ENCODE data around the gene PREX1.

DNA sequence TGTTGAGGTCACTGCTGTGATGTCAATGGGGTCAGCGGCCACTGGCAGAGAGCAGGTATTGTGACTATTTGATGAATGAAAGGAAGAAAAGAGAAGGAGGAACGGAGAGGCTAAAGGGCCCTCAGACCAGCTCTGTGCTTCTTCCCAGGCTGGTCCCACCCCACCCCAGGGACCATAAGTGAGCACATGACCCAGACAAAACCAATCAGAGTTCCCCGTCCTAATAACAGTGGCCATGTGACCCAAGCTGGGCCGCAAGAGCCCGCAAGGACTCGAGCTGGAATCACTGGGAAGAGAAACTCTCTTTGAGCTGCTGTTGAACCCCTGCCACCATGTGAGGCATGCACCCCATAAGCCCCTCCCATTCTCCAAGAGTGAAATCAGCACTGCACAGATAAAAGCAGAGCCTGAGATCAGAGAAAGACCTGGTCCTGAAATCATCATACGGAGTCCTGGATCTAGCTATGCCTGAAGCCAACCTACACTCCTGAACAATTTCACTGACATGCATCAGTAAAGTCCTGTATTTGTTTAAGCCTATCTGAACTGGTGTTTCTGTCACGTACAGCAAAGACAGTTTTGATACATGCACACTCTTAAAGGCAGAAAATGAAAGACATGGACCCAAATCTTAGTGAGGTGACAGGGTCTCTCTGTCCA, 90.2 kb downstream of the PREX1 start:
- TF ChIP-seq, protein P1, sequence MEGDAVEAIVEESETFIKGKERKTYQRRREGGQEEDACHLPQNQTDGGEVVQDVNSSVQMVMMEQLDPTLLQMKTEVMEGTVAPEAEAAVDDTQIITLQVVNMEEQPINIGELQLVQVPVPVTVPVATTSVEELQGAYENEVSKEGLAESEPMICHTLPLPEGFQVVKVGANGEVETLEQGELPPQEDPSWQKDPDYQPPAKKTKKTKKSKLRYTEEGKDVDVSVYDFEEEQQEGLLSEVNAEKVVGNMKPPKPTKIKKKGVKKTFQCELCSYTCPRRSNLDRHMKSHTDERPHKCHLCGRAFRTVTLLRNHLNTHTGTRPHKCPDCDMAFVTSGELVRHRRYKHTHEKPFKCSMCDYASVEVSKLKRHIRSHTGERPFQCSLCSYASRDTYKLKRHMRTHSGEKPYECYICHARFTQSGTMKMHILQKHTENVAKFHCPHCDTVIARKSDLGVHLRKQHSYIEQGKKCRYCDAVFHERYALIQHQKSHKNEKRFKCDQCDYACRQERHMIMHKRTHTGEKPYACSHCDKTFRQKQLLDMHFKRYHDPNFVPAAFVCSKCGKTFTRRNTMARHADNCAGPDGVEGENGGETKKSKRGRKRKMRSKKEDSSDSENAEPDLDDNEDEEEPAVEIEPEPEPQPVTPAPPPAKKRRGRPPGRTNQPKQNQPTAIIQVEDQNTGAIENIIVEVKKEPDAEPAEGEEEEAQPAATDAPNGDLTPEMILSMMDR (IDR thresholded peaks at IDR 0.05) = no peak
- TF ChIP-seq POLR2A (IDR thresholded peaks at IDR 0.05) = no peak

All from vagina (tissue), 2 donors.